ENCODE measurements around the gene ACBD6.

- TF ChIP-seq CTCF (conservative IDR thresholded peaks at IDR 0.05; ENCODE audit: low read depth in 2 of 2): no peak
- no peak for TF ChIP-seq JUNB (IDR thresholded peaks at IDR 0.05; ENCODE audit: unreplicated experiment)
These were observed 28.1 kb upstream of the ACBD6 start for GRCh38 chr1:180530501-180530900.
